Lower leg skin (tissue), 3 donors: Measurements from ENCODE around the gene ZNF462.

Experiments
- CTCF ChIP-seq, 3 donors: fragments of 450-650 bp; IDR thresholded peaks; one replicate each; pipeline ENCODE4 v1.5.1; 2016; ENCODE audit warnings: antibody characterized with exemption in 3 of 3, mild to moderate bottlenecking in 3 of 3, moderate library complexity in 2 of 3
- POLR2A ChIP-seq, 2 donors: fragments of 450-650 bp; IDR thresholded peaks; one replicate each; pipeline ENCODE4 v1.6.1; 2016 to 2017; ENCODE audit warnings: antibody characterized with exemption in 2 of 2, mild to moderate bottlenecking in 1 of 2, moderate library complexity in 1 of 2

- no peak for TF ChIP-seq CTCF (IDR thresholded peaks at IDR 0.05)
- TF ChIP-seq POLR2A (IDR thresholded peaks at IDR 0.05), result no peak
These were observed 67.5 kb downstream of the ZNF462 start for GRCh38 chr9:106930477-106930876.
